Spinal cord (tissue), 10 donors: ENCODE measurements around the gene GCK. TPM values are rescaled to one million over a fixed set of nuclear protein-coding genes. Genes with fewer than 3 reads are reported as not detected.

ENCODE experiments used
- DNase-seq, 6 donors: peaks; one replicate each; pipeline versions ENCODE4 v3.0.0 to v3.0.0-alpha.2; 2013 to 2015; ENCODE audit warnings: low spot score in 6 of 6, low read depth in 4 of 6
- H3K27ac ChIP-seq: one replicate; pipeline ENCODE4 v1.5.1; 2013; ENCODE audit warnings: low read depth, low read length, control low read depth
- H3K27me3 ChIP-seq: one replicate; pipeline ENCODE4 v1.6.1; 2013; ENCODE audit warnings: low read length; ENCODE audit not compliant: control insufficient read depth, insufficient read depth
- H3K36me3 ChIP-seq: one replicate; pipeline ENCODE4 v1.6.1; 2013; ENCODE audit warnings: low read length; ENCODE audit not compliant: control insufficient read depth, insufficient read depth
- H3K4me1 ChIP-seq: one replicate; pipeline ENCODE4 v1.6.1; 2013; ENCODE audit warnings: low read length; ENCODE audit not compliant: control insufficient read depth, insufficient read depth
- H3K4me3 ChIP-seq: one replicate; pipeline ENCODE4 v1.5.1; 2013; ENCODE audit warnings: low read depth, low read length, control low read depth
- H3K9me3 ChIP-seq: one replicate; pipeline ENCODE4 v1.6.1; 2013; ENCODE audit warnings: low read length; ENCODE audit not compliant: control insufficient read depth, insufficient read depth
- WGBS: methylation state at CpG from one replicate; pipeline ENCODE4 v1.1.5; 2013; ENCODE audit warnings: missing lambda C conversion rate; ENCODE audit not compliant: insufficient coverage; 5-methylcytosine and 5-hydroxymethylcytosine counted together
- long read RNA-seq, 4 donors: transcript quantifications; one replicate each; lab custom pipeline, GENCODE V29; 2026
- polyA plus RNA-seq, 2 donors: library from polyadenylated mRNA; unstranded; fragments of 120-200 nt; gene quantifications; one replicate each; pipeline ENCODE4 v1.2.1, GENCODE V29; 2013; ENCODE audit not compliant: insufficient read length in 2 of 2
- total RNA-seq, 2 donors: library from RNA; depleted of rRNA in 1 of 2; stranded (reverse); fragments of 120-200 nt in 1 of 2; fragments of >200 nt in 1 of 2; gene quantifications; one replicate each; pipeline versions ENCODE4 v1.2.3 to v1.2.4, GENCODE V29; 2013 to 2014
- donor health status: healthy.

The GCK gene
- 1 to 10 TPM; 4.8 to 5.1 TPM for total RNA-seq
- 10 to 100 TPM; 13.9 to 14.0 TPM for polyA plus RNA-seq
- long read RNA-seq, donor 1, transcript GCK-206 (2 exons, 1,641 nt) = major isoform, 9 of 10 reads
- long read RNA-seq, donor 1, partial matches to known transcripts = 0 of 10 reads
- long read RNA-seq, donor 1, other reads (novel, unspliced or antisense) = 0 of 10 reads
- long read RNA-seq, donor 2, partial matches to known transcripts = 0 of 1 reads
- long read RNA-seq, donor 2, other reads (novel, unspliced or antisense) = 0 of 1 reads
- long read RNA-seq, donor 3, transcript GCK-206 (2 exons, 1,641 nt) = major isoform, 6 of 6 reads
- long read RNA-seq, donor 3, partial matches to known transcripts = 0 of 6 reads
- long read RNA-seq, donor 3, other reads (novel, unspliced or antisense) = 0 of 6 reads
- long read RNA-seq, donor 4, partial matches to known transcripts = 0 of 2 reads
- long read RNA-seq, donor 4, other reads (novel, unspliced or antisense) = 0 of 2 reads

DNA sequence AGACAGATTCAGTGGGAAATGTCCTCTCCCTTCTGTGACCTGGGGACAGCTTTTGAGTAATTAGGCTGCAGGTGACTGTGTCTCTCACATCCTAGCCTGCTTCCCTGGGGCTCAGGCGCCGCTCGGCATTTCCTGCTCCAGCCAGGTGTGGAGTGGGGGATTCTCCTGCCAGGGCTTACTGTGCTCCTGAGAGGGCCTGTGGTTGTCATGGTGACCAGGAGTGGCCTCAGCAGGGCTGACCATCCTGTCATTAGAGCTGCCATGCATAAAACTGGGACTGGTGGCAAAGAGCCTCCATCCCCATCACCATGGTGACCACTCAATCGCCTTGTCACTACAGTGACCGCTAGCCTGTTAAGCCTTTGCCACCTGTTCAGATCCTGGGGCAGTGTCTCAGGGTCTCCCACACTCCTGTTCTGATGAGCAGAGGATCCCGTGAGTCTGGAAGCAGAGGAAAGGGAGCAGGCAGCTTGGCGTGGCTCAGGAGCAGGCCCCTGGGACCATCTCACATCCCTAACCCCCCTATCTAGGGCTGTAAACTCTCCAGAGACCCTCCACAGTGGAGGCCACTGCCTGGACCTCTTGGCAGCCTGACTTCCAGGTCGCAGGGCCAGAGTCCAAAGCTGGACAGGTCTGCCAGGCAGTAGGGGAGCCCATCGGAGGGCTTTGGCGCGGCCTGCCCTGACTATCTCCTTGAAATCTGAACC is at the start of gene GCK:
GCK (minus strand) TSS at position 154 of the 707 bp plus-strand sequence. CDS start 486 bp downstream, outside the sequence.
- DNase-seq = peak in 1 of 6 donors; percentile 77
- 61% methylated on average over 11 of the region's 11 CpGs for WGBS
- Histone ChIP-seq H3K4me3 (no peak within 1 kb of the TSS), H3K9me3 (no peaks in the 10 kb centered on the region), H3K4me1 (peaks cover 25% of the 10 kb centered on the region), H3K36me3 (peaks cover 4% of the 10 kb centered on the region), H3K27ac (no peak within 1 kb of the TSS), H3K27me3 (peaks cover 10% of the 10 kb centered on the region)

DNA sequence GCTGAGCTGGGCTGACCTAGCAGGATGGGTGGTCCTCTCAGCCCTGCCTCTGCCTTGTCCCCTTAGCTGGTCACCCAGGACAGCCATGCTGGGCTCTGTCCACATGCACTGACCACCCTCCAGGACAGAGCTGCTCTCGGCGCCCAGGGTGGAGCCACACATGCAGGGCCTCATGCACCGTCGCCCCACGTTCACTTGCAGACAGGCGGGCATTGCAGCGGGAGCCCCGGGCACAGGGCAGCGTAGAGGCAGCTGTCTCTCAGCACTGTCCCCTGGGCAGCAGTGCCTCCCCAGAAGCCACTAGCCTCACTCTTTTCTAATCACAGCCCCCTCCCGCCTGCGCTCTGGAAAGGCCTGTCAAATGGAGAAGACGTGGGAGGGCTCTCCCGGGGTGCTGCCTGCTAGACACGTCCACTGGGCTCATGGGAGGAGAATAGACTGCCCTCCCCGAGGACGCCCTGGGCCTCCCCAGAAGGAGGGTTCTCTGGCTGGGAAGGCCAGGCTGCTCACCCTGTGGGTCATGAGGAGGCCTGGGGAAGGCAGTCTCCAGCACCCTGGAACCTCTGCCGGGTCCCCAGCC is 49.0 kb upstream of the GCK start:
- H3K27me3 ChIP-seq = no peaks in the 10 kb centered on the region
- H3K4me1 ChIP-seq = peaks cover 34% of the 10 kb centered on the region
- H3K27ac ChIP-seq = no peak overlapping the region
- H3K4me3 ChIP-seq = no peak overlapping the region
- H3K36me3 ChIP-seq = peaks cover 88% of the 10 kb centered on the region
- H3K9me3 ChIP-seq = no peaks in the 10 kb centered on the region
- 75% methylated on average over 17 of the region's 17 CpGs for WGBS
- DNase-seq = no peak

DNA sequence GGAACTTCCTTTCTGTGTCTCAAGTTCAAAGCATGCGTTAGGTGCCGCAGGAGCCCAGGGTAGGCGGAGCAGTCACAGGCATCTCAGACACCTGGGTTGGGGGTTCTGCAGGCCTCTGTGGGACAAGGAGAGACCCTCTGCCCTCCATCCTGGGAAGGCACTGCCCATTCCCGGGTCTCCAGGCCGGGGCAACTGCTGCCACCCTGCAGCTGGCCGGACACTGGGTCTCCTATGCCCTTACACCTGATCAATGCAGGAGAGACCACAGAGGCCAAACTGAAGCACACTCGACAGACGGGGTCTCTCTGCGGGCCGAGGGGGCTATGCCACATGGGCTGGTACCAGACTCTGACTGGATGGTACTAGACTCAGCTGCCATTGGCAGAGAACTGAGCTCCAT is 48.5 kb upstream of the GCK start:
- no peak overlapping the region for H3K4me3 ChIP-seq
- peaks cover 34% of the 10 kb centered on the region for H3K4me1 ChIP-seq
- H3K36me3 ChIP-seq = peaks cover 88% of the 10 kb centered on the region
- DNase-seq = no peak
- no peak overlapping the region for H3K27ac ChIP-seq
- no peaks in the 10 kb centered on the region for H3K9me3 ChIP-seq
- WGBS = 91% methylated on average over 10 of the region's 10 CpGs
- no peaks in the 10 kb centered on the region for H3K27me3 ChIP-seq

DNA sequence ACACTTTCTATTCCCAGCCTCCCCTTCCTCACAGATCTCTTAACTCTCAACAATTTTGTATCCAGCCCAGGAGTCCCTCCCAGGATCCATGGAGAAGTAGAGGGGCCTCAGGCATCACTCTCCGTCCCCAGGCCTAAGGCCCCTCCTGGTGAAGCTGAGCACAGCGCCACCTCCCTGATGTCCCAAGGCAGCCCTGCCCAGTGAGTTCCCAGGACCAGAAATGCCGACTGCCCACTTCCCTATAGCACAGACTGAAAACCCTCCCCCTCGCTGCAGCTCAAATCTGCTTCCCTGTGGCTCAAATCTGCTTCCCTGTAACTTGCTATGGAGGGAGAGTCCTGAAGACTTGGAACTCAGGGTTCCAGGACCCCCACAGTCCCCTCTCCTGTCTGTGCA is 47.1 kb upstream of the GCK start:
- Histone ChIP-seq H3K4me3 (no peak overlapping the region), H3K27ac (no peak overlapping the region), H3K4me1 (peaks cover 31% of the 10 kb centered on the region), H3K9me3 (no peaks in the 10 kb centered on the region), H3K27me3 (no peaks in the 10 kb centered on the region), H3K36me3 (peaks cover 83% of the 10 kb centered on the region)
- WGBS = 54% methylated on average over 2 of the region's 4 CpGs
- DNase-seq = no peak

DNA sequence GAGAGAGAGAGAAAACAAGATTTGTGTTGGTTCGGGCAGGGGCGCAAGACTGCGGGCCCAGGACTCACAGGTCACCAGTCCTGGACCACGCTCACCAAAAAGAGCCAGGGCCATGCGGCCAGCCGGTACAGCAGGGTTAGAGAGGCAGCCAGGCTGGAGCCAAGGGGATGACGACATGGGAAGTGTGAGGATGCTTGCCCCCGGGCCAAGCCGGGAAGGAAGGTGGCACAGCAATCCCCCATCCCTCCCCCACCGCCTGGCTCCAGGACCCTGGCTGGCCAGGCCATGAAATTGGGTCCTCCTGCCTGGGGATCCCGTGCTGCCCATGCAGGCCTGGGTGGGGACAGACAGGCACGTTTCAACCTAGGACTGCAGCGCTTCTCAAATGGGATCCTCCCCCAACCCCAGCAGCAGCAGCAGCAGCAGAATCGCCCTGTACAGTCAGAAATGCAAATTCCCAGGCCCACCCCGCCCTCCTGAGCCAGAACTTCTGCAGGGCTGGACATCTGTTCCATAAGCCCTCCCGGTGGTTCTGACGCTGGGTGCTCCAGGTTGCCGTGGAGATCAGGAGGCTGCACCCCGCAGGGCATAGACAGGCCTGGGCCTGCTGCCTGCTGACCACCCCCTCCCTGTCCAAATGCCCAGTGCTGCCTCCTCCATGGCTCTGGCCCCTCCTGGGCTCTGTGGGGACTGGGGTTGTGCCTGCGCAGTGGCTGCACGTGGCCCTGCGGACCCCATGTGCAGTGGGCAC is 46.5 kb upstream of the GCK start:
- Histone ChIP-seq H3K36me3 (peaks cover 86% of the 10 kb centered on the region), H3K9me3 (no peaks in the 10 kb centered on the region), H3K4me1 (peaks cover 25% of the 10 kb centered on the region), H3K4me3 (no peak overlapping the region), H3K27me3 (no peaks in the 10 kb centered on the region), H3K27ac (no peak overlapping the region)
- DNase-seq = no peak
- WGBS = 60% methylated on average over 21 of the region's 22 CpGs

DNA sequence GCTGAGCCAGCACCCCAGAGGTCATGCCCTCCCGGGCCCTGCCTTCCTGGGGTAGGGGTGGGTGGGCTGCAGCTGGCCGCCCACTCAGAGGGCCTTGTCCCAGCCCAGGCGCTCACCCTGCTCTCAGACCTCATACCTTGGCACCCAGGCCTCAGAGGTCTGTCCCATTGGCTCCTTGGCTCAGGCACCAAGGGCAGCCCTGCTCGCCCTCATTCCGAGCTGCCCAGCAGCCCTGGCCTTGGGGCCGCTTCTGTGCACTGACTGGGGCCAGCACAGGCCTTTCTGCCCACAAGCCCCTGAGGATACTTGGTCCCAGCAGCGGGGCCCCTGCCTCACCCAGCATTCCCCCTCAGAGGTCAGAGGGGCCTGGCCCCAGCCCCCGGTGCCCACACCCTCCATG is 45.8 kb upstream of the GCK start:
- peaks cover 25% of the 10 kb centered on the region for H3K4me1 ChIP-seq
- H3K27me3 ChIP-seq = no peaks in the 10 kb centered on the region
- no peak overlapping the region for H3K27ac ChIP-seq
- peaks cover 87% of the 10 kb centered on the region for H3K36me3 ChIP-seq
- no peaks in the 10 kb centered on the region for H3K9me3 ChIP-seq
- H3K4me3 ChIP-seq = no peak overlapping the region
- DNase-seq = no peak
- WGBS = 94% methylated on average over 5 of the region's 8 CpGs

DNA sequence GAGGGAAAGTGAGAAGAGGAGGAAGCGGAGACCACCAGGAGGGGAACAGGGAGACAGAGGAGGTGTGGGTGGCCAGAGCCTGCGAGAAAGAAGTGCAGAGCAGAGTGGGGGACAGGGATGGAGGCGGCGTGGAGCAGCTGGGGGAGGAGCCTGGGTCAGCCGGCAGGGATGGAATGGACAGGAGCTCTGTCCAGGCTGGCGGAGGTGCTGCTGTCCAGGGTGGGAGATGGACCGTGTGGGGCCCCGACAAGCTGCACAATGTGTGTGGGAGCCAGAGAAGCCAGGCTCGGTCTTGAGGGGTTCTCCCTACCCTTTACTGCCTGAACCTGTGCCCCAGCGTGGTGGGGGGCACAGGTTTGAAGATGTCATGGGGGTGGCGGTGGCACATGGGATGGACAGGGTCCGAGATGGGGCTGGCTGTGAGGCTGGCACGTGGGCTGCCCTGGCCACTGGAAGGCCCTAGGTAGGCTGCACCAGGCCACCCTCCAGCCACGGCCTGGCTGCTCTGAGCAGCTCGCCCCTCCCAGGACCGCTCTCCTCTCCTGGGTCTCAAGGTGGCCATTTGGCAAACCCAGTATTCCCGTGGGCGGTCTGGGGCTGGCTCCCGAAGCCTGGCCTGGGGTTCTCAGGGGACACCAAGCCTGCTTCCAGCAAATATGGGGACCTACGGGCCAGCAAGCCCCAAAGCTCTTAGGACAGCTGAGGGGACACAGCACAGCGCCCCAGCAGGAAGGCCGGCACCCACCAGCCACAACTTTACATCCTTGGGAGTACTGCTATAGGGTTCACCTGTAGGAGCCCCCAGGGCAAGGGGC is 43.9 kb upstream of the GCK start:
- peaks cover 90% of the 10 kb centered on the region for H3K36me3 ChIP-seq
- peaks cover 22% of the 10 kb centered on the region for H3K4me1 ChIP-seq
- H3K27ac ChIP-seq = no peak overlapping the region
- H3K9me3 ChIP-seq = no peaks in the 10 kb centered on the region
- no peak overlapping the region for H3K4me3 ChIP-seq
- DNase-seq = no peak
- no peaks in the 10 kb centered on the region for H3K27me3 ChIP-seq
- 85% methylated on average over 22 of the region's 22 CpGs for WGBS

DNA sequence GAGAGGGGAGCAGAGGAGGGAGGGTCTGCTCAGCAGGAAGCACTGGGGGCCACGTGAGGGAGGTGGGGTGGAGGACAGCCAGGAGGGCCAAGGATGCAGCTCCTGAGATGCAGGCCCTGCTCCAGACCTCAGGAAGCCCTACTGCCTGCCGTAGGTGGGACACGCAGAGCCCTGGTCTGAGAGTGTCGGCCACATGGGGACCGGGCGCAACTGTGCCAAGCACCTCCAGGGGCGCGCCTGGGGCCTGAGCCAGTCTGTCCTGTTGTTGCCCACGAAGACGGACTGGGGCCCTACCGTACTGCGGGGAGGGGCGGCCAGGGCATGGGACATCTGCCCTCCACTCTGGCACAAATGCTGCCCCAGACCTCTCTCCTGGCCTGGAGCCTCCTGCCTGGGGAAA is 43.2 kb upstream of the GCK start:
- Histone ChIP-seq H3K27ac (no peak overlapping the region), H3K36me3 (peaks cover 87% of the 10 kb centered on the region), H3K9me3 (no peaks in the 10 kb centered on the region), H3K4me3 (no peak overlapping the region), H3K4me1 (peaks cover 19% of the 10 kb centered on the region), H3K27me3 (no peaks in the 10 kb centered on the region)
- 83% methylated on average over 13 of the region's 13 CpGs for WGBS
- DNase-seq = no peak
